Endothelial cell (in vitro differentiated cells): ENCODE results near the gene ZDHHC5. TPM values are rescaled to one million over a fixed set of nuclear protein-coding genes. Genes with fewer than 3 reads are reported as not detected.

Source experiments
- DNase-seq: peaks from one replicate; pipeline ENCODE4 v3.0.0; 2021; ENCODE audit warnings: low spot score
- H3K27ac Mint-ChIP-seq: one replicate; pipeline ENCODE4 v1.8.0; 2021; ENCODE audit warnings: mixed read lengths, inconsistent platforms; ENCODE audit not compliant: unreplicated experiment
- H3K27me3 Mint-ChIP-seq: one replicate; pipeline ENCODE4 v1.8.0; 2021; ENCODE audit warnings: mild to moderate bottlenecking, moderate library complexity, mixed read lengths, inconsistent platforms; ENCODE audit not compliant: unreplicated experiment
- H3K36me3 Mint-ChIP-seq: one replicate; pipeline ENCODE4 v1.8.0; 2021; ENCODE audit warnings: mild to moderate bottlenecking, low read depth, mixed read lengths, inconsistent platforms; ENCODE audit not compliant: unreplicated experiment
- H3K4me1 Mint-ChIP-seq: one replicate; pipeline ENCODE4 v1.8.0; 2021; ENCODE audit warnings: mild to moderate bottlenecking, mixed read lengths, inconsistent platforms; ENCODE audit not compliant: unreplicated experiment
- H3K4me3 Mint-ChIP-seq: one replicate; pipeline ENCODE4 v1.8.0; 2021; ENCODE audit warnings: mild to moderate bottlenecking, mixed read lengths, inconsistent platforms; ENCODE audit not compliant: unreplicated experiment
- H3K9me3 Mint-ChIP-seq: one replicate; pipeline ENCODE4 v1.8.0; 2021; ENCODE audit warnings: mixed read lengths, inconsistent platforms; ENCODE audit not compliant: unreplicated experiment
- total RNA-seq: library from RNA; stranded (reverse); fragmentation: NEBNext Ultra II Directional; extraction: Animal tissue kit (Norgen Biotek cat#: 25700); gene quantifications from one replicate; pipeline ENCODE4 v1.2.1, GENCODE V29; 2021; ENCODE audit not compliant: unreplicated experiment
- TF ChIP-seq, protein P1 (sequence below): fragments of 200-600 bp; sonication (generic); IDR thresholded peaks from one replicate; pipeline ENCODE4 v1.5.0; 2021; ENCODE audit warnings: antibody characterized with exemption; ENCODE audit not compliant: unreplicated experiment

Gene ZDHHC5
- total RNA-seq, 1 donor from 2014 or later: 78.3 TPM

DNA sequence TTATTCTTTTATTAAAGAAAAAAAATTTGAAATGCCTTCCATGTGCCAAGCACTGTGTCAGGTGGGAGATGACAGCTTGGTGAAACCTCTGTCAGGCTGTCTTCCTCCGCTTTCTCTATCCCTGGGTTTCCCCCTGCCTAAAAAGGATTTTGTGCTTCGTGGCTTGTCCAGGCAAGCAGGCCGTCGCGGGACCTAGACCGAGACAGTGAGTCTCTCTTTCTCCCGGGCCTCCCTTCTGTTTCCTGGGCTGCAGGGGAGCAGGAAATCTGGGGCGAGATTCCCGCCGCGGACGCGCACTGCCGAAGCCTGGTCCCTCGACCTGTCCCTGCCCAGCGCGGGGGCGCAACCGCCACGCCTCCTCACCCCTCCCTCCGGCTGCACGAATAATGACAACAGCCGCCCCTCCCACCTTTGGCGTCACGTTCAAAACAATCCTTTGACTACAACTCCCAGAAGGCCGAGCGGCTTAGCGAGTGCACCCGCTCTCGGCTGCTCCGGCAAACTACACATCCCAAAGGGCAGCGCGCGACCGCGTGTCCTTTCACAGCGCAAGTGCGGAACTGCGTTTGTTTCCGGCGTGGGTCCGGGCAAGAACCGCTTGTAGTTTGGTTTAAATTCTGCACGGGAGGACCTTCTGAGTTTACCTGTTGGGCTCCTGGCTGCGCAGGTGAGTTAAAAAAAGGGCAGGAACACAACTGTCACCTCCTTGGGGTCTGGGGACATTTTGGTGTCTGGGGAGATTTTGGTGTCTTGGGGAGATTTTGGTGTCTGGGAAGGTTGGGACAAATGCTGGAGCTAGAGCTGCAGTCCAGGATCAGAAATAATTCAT lies 10.5 kb upstream of the ZDHHC5 start, which contains the start of gene CLP1:
CLP1 (plus strand) TSS at position 569 of the 829 bp plus-strand sequence. CDS start 1,715 bp downstream, outside the sequence.
- H3K9me3 Mint-ChIP-seq: no peaks in the 10 kb centered on the region

DNA sequence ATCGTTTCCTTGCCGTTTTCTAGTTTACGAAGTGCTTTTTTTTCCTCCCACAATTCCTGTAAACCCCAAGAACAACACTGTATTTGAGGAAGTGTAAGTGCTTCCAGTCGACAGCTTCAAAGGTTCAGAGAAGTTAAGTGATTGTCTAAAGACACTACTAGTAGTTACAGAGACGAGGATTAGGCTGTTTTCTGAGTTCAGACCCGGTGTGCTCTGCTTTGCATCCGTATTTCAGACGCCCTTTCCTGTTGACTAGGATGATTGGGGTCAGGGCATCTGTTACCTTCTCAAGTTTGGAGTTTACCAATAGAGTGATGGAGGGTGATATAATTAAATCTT lies 9.9 kb upstream of the ZDHHC5 start:
- Mint-ChIP-seq H3K27me3 (peaks cover 4% of the 10 kb centered on the region), H3K27ac (peak overlapping the region; percentile 99), H3K36me3 (peaks cover 22% of the 10 kb centered on the region), H3K4me1 (peaks cover 26% of the 10 kb centered on the region), H3K9me3 (no peaks in the 10 kb centered on the region), H3K4me3 (peak overlapping the region; percentile 100)
- TF ChIP-seq, protein P1, sequence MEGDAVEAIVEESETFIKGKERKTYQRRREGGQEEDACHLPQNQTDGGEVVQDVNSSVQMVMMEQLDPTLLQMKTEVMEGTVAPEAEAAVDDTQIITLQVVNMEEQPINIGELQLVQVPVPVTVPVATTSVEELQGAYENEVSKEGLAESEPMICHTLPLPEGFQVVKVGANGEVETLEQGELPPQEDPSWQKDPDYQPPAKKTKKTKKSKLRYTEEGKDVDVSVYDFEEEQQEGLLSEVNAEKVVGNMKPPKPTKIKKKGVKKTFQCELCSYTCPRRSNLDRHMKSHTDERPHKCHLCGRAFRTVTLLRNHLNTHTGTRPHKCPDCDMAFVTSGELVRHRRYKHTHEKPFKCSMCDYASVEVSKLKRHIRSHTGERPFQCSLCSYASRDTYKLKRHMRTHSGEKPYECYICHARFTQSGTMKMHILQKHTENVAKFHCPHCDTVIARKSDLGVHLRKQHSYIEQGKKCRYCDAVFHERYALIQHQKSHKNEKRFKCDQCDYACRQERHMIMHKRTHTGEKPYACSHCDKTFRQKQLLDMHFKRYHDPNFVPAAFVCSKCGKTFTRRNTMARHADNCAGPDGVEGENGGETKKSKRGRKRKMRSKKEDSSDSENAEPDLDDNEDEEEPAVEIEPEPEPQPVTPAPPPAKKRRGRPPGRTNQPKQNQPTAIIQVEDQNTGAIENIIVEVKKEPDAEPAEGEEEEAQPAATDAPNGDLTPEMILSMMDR: no peak
- no peak for DNase-seq

More for the DNA sequence above, 10.5 kb upstream of the ZDHHC5 start, which contains the start of gene CLP1:
- H3K4me3 Mint-ChIP-seq: peak within 1 kb of the TSS; percentile 100
- peak; percentile 99 for DNase-seq
- peaks cover 4% of the 10 kb centered on the region for H3K27me3 Mint-ChIP-seq
- peak within 1 kb of the TSS; percentile 99 for H3K27ac Mint-ChIP-seq
- TF ChIP-seq, protein P1: no peak
- H3K36me3 Mint-ChIP-seq: peaks cover 18% of the 10 kb centered on the region
- H3K4me1 Mint-ChIP-seq: peaks cover 30% of the 10 kb centered on the region

DNA sequence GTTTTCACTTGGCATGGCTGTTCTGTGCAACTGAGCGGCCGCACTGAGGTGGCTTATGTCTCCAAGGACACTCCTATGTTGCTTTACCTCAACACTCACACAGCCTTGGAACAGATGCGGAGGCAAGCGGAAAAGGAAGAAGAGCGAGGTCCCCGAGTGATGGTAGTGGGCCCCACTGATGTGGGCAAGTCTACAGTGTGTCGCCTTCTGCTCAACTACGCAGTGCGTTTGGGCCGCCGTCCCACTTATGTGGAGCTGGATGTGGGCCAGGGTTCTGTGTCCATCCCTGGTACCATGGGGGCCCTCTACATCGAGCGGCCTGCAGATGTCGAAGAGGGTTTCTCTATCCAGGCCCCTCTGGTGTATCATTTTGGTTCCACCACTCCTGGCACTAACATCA lies 8.2 kb upstream of the ZDHHC5 start:
- peak overlapping the region; percentile 31 for H3K27ac Mint-ChIP-seq
- H3K4me3 Mint-ChIP-seq: peak overlapping the region; percentile 37
- peaks cover 26% of the 10 kb centered on the region for H3K36me3 Mint-ChIP-seq
- H3K27me3 Mint-ChIP-seq: peaks cover 7% of the 10 kb centered on the region
- TF ChIP-seq, protein P1: no peak
- DNase-seq: no peak
- H3K4me1 Mint-ChIP-seq: peaks cover 18% of the 10 kb centered on the region
- H3K9me3 Mint-ChIP-seq: no peaks in the 10 kb centered on the region

DNA sequence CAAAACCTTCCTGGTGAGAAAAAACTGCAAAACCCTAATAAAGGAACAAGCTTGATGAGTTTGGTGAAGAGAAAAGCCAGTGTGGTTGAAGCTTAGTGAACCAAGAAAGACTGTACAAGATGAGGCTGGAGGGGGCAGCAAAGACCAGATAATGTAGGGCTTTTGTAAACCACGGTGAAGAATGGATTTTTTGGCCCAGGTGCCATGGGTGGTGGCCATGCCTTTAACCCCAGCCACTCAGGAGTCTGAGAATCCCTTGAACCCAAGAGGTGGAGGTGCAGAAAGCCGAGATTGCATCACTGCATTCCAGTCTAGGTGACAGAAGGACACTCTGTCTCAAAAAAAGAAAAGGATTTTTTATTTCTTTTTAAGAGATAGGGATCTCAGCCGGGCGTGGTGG lies 5.0 kb upstream of the ZDHHC5 start:
- H3K9me3 Mint-ChIP-seq: no peaks in the 10 kb centered on the region
- H3K36me3 Mint-ChIP-seq: peaks cover 38% of the 10 kb centered on the region
- peaks cover 22% of the 10 kb centered on the region for H3K4me1 Mint-ChIP-seq
- H3K27ac Mint-ChIP-seq: no peak overlapping the region
- DNase-seq: no peak
- H3K4me3 Mint-ChIP-seq: no peak overlapping the region
- peaks cover 13% of the 10 kb centered on the region for H3K27me3 Mint-ChIP-seq
- TF ChIP-seq, protein P1: no peak

DNA sequence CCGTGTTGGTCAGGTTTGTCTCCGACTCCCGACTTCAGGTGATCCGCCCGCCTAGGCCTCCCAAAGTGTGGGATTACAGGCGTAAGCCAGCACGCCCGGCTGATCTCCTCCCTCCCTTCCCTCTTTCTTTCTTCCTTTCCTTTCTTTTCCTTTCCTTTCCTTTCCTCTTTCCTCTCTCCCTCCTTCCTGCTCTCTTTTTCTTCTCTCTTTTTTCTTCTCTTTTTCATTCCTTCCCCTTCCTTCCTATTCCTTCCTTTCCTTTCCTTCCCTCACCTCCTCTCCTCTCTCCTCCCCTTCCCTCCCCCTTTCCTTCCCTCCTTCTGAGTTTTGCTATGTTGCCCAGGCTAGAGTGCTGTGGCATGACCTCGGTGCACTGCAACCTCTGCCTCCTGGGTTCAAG lies 3.9 kb upstream of the ZDHHC5 start:
- Mint-ChIP-seq H3K4me3 (no peak overlapping the region), H3K27ac (no peak overlapping the region), H3K4me1 (peaks cover 22% of the 10 kb centered on the region), H3K36me3 (peaks cover 43% of the 10 kb centered on the region), H3K27me3 (peaks cover 19% of the 10 kb centered on the region), H3K9me3 (no peaks in the 10 kb centered on the region)
- TF ChIP-seq, protein P1: no peak
- no peak for DNase-seq
